ENCODE results near the gene STIP1. TPM values are rescaled to one million over a fixed set of nuclear protein-coding genes. Genes with fewer than 3 reads are reported as not detected.

The STIP1 gene
- total and polyA plus RNA-seq, 2 of the 4 experiments (the other 2 are of a cell fraction), result 201 to 489 TPM

- no peak for TF ChIP-seq MAFK (IDR thresholded peaks at IDR 0.05; ENCODE audit: low read depth, low read length)
Measured at GRCh38 chr11:64185175-64185692, 737 bp upstream of the STIP1 start (continued).

GRCh38 chr11:64186492-64187165 is 658 bp downstream of the STIP1 start:
- peak overlapping the region; percentile 2 for H2BK5ac ChIP-seq (ENCODE audit: low read depth, low read length, poor library complexity, severe bottlenecking)
- H3K14ac ChIP-seq (replicated peaks; ENCODE audit: low read depth, low read length), result no peak overlapping the region
- no peak overlapping the region for H3K18ac ChIP-seq (ENCODE audit: low read depth, low read length)
- no peak overlapping the region for H3K56ac ChIP-seq (ENCODE audit: extremely low read depth, insufficient read depth, low read length)
- peaks cover 4% of the 10 kb centered on the region; the same call in 1 of the 2 replicates for H3K36me3 ChIP-seq (ENCODE audit: control insufficient read depth, insufficient read depth, low read length)
- POLR2A ChIA-PET (ENCODE audit: unreplicated experiment), result no interaction called here
- no TSS peak for BruUV-seq (replicated peaks)
- H2BK120ac ChIP-seq (ENCODE audit: low read depth, low read length), result no peak overlapping the region
- intact Hi-C loops (cut with micrococcal nuclease) (loop anchor here (2.0 kb wide), 1 partner anchor 54 kb away; the partner anchor contains the start of gene FKBP2), in situ Hi-C loops (cut with MboI; ENCODE audit: low sequenced_read_pairs) (no loop called here), dilution Hi-C loops (cut with HindIII; ENCODE audit: low sequenced_read_pairs, unreplicated experiment) (no loop called here)
- CTCF ChIA-PET, result no interaction called here
- H4K20me1 ChIP-seq (ENCODE audit: insufficient read depth, low read length), result peaks cover 38% of the 10 kb centered on the region
- no peak overlapping the region for H4K5ac ChIP-seq (ENCODE audit: low read depth, low read length)
- peak overlapping the region; percentile 8; the same call in 1 of the 2 replicates for H3K27ac ChIP-seq (ENCODE audit: insufficient read depth, low read length)
- H3K9ac ChIP-seq (ENCODE audit: low read depth, low read length), result no peak overlapping the region
- H3K9me3 ChIP-seq (ENCODE audit: control insufficient read depth, insufficient read depth, low read length), result no peaks in the 10 kb centered on the region
- H4K8ac ChIP-seq (ENCODE audit: low read depth in 2 of 2, low read length in 2 of 2), result 0 out of 4 replicates have a peak overlapping the region, but pooled peaks of 1 of the 2 experiments have one; percentile 4
- 0 out of 2 replicates have a peak, but pooled peaks cover 1% of the 10 kb centered on the region for H3K4me1 ChIP-seq (ENCODE audit: control insufficient read depth, insufficient read depth, low read length)
- no peaks in the 10 kb centered on the region for H3K27me3 ChIP-seq (ENCODE audit: control insufficient read depth, insufficient read depth, low read length)
- peaks cover 7 to 56% of the 10 kb centered on the region in 2 experiments; a peak in 3 of 4 replicates for H3K79me1 ChIP-seq (ENCODE audit: low read depth in 1 of 2, low read length in 2 of 2)
- no peak overlapping the region for H2BK20ac ChIP-seq (ENCODE audit: low read depth, low read length)
- H3K4me2 ChIP-seq (ENCODE audit: low read depth, low read length), result no peak overlapping the region
- 2% methylated on average over 12 of the region's 48 CpGs; no CpG with 5 or more reads in 1 of the 2 experiments for WGBS, 2 experiments (ENCODE audit: extremely low coverage in 2 of 2, insufficient read length in 1 of 2)
- peak overlapping the region; percentile 90 for H2AK9ac ChIP-seq (replicated peaks; ENCODE audit: low read depth, low read length, poor library complexity)
- no peak overlapping the region for H3K4me3 ChIP-seq (ENCODE audit: insufficient read depth, low read depth, low read length)
- H3K23ac ChIP-seq (ENCODE audit: low read depth, low read length), result no peak overlapping the region
- peak overlapping the region; percentile 79; the same call in 1 of the 2 replicates for H2AK5ac ChIP-seq (ENCODE audit: low read depth, low read length)
- ATAC-seq (ENCODE audit: low read depth) (no peak), DNase-seq (peak; percentile 2)
- H3K9me1 ChIP-seq (ENCODE audit: insufficient read depth, low read length), result peaks cover 12% of the 10 kb centered on the region; the same call in 1 of the 2 replicates
- H4K91ac ChIP-seq (ENCODE audit: insufficient read depth, low read depth, low read length), result no peak overlapping the region
- no peak overlapping the region; the same call in 1 of the 2 replicates for H3K4ac ChIP-seq (ENCODE audit: low read depth, low read length)
- H2AFZ ChIP-seq (replicated peaks; ENCODE audit: low read length, poor library complexity), result peak overlapping the region; percentile 74
- no peak overlapping the region for H2BK15ac ChIP-seq (ENCODE audit: low read depth, low read length)
- no peak for TF ChIP-seq POLR2A (IDR thresholded peaks at IDR 0.05; ENCODE audit: low read depth, low read length)
- TF ChIP-seq MAFK (IDR thresholded peaks at IDR 0.05; ENCODE audit: low read depth, low read length), result no peak
- no peak for TF ChIP-seq MAZ (IDR thresholded peaks at IDR 0.05; ENCODE audit: borderline replicate concordance, low read depth, low read length)
- TF ChIP-seq NFE2L2 (IDR thresholded peaks at IDR 0.05; ENCODE audit: low read depth, low read length), result no peak
- no peak for TF ChIP-seq USF2 (IDR thresholded peaks at IDR 0.05; ENCODE audit: low read depth, low read length)
- no peak for TF ChIP-seq FOS (IDR thresholded peaks at IDR 0.05; ENCODE audit: low read depth, low read length)
- no peak for TF ChIP-seq RAD21 (IDR thresholded peaks at IDR 0.05; ENCODE audit: low read length)
- TF ChIP-seq RFX5 (IDR thresholded peaks at IDR 0.05; ENCODE audit: low read depth, low read length), result no peak
- no peak for TF ChIP-seq BHLHE40 (IDR thresholded peaks at IDR 0.05; ENCODE audit: low read depth, low read length)
- no peak for TF ChIP-seq MXI1 (IDR thresholded peaks at IDR 0.05; ENCODE audit: borderline replicate concordance, low read depth, low read length)
- TF ChIP-seq CEBPB (IDR thresholded peaks at IDR 0.05; ENCODE audit: low read depth, low read length), result no peak
- no peak for TF ChIP-seq ELK1 (IDR thresholded peaks at IDR 0.05; ENCODE audit: borderline replicate concordance, low read depth, low read length)
- no peak for TF ChIP-seq SMC3 (IDR thresholded peaks at IDR 0.05; ENCODE audit: low read depth, low read length)
- TF ChIP-seq CHD1 (IDR thresholded peaks at IDR 0.05; ENCODE audit: low read depth, low read length), result no peak
